ENCODE data around the gene NDNF.

NDNF gene

GRCh38 chr4:121014544-121014943 lies 57.8 kb downstream of the NDNF start:
- no peak for DNase-seq (ENCODE audit: low read depth in 2 of 2)

GRCh38 chr4:121011780-121012340 lies 60.5 kb downstream of the NDNF start:
- DNase-seq (ENCODE audit: low read depth in 2 of 2), result no peak

GRCh38 chr4:121011138-121011537 lies 61.2 kb downstream of the NDNF start:
- DNase-seq (ENCODE audit: low read depth in 2 of 2), result no peak

- no peak for DNase-seq (ENCODE audit: low read depth in 2 of 2)
These were observed 62.5 kb downstream of the NDNF start for GRCh38 chr4:121009578-121010478.

GRCh38 chr4:121007660-121008059 lies 64.7 kb downstream of the NDNF start:
- no peak for DNase-seq (ENCODE audit: low read depth in 2 of 2)

- DNase-seq (ENCODE audit: low read depth in 2 of 2), result no peak
These were observed 68.5 kb downstream of the NDNF start for GRCh38 chr4:121003863-121004262.

- DNase-seq (ENCODE audit: low read depth in 2 of 2), result no peak
These were observed 76.9 kb downstream of the NDNF start for GRCh38 chr4:120995266-120996010.

- DNase-seq (ENCODE audit: low read depth in 2 of 2), result no peak
These were observed 77.8 kb downstream of the NDNF start for GRCh38 chr4:120994521-120994920.

GRCh38 chr4:120991885-120992284 lies 80.5 kb downstream of the NDNF start:
- DNase-seq (ENCODE audit: low read depth in 2 of 2), result no peak

- DNase-seq (ENCODE audit: low read depth in 2 of 2), result no peak
These were observed 82.1 kb downstream of the NDNF start for GRCh38 chr4:120990246-120990645.

All from stimulated activated CD8-positive, alpha-beta memory T cell treated with anti-CD3 and anti-CD28 coated beads, Interleukin-2, amount 100 ng/mL, for 48 hours (primary cell).